Measurements from ENCODE around the gene STXBP5.

- TF ChIP-seq, protein P1, sequence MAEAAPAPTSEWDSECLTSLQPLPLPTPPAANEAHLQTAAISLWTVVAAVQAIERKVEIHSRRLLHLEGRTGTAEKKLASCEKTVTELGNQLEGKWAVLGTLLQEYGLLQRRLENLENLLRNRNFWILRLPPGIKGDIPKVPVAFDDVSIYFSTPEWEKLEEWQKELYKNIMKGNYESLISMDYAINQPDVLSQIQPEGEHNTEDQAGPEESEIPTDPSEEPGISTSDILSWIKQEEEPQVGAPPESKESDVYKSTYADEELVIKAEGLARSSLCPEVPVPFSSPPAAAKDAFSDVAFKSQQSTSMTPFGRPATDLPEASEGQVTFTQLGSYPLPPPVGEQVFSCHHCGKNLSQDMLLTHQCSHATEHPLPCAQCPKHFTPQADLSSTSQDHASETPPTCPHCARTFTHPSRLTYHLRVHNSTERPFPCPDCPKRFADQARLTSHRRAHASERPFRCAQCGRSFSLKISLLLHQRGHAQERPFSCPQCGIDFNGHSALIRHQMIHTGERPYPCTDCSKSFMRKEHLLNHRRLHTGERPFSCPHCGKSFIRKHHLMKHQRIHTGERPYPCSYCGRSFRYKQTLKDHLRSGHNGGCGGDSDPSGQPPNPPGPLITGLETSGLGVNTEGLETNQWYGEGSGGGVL (CRISPR knock-in tag; IDR thresholded peaks at IDR 0.05) = no peak
- TF ChIP-seq BRCA1 (IDR thresholded peaks at IDR 0.05) = no peak
- TF ChIP-seq BRCA1 (CRISPR knock-in tag; IDR thresholded peaks at IDR 0.05) = no peak
- no peak for TF ChIP-seq BRD9 (IDR thresholded peaks at IDR 0.05; ENCODE audit: low read depth, partially characterized antibody)
Observed at GRCh38 chr6:147325557-147325956, 121.3 kb downstream of the STXBP5 start.

Data from K562 (cell line).